ENCODE results near the gene CFAP77. TPM values are rescaled to one million over a fixed set of nuclear protein-coding genes. Genes with fewer than 3 reads are reported as not detected.

CFAP77 gene
- total RNA-seq, 2 experiments from 2014 or later = not detected

- no peaks in the 10 kb centered on the region for H3K36me3 Mint-ChIP-seq (ENCODE audit: low read depth)
- TF ChIP-seq, protein P1, sequence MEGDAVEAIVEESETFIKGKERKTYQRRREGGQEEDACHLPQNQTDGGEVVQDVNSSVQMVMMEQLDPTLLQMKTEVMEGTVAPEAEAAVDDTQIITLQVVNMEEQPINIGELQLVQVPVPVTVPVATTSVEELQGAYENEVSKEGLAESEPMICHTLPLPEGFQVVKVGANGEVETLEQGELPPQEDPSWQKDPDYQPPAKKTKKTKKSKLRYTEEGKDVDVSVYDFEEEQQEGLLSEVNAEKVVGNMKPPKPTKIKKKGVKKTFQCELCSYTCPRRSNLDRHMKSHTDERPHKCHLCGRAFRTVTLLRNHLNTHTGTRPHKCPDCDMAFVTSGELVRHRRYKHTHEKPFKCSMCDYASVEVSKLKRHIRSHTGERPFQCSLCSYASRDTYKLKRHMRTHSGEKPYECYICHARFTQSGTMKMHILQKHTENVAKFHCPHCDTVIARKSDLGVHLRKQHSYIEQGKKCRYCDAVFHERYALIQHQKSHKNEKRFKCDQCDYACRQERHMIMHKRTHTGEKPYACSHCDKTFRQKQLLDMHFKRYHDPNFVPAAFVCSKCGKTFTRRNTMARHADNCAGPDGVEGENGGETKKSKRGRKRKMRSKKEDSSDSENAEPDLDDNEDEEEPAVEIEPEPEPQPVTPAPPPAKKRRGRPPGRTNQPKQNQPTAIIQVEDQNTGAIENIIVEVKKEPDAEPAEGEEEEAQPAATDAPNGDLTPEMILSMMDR (IDR thresholded peaks at IDR 0.05) = no peak
- Histone ChIP-seq H3K27me3 (ENCODE audit: control insufficient read depth in 1 of 2, insufficient read depth in 2 of 2, low read length in 2 of 2) (peaks cover 0 to 5% of the 10 kb centered on the region in 2 experiments), H3K27ac (ENCODE audit: low read depth in 1 of 2, low read length in 2 of 2) (no peak overlapping the region), H3K4me1 (ENCODE audit: insufficient read depth, low read length) (no peaks in the 10 kb centered on the region), H3K36me3 (ENCODE audit: insufficient read depth, low read length) (no peaks in the 10 kb centered on the region), H3K9me3 (ENCODE audit: control insufficient read depth in 1 of 2, insufficient read depth in 1 of 2, low read length in 2 of 2) (no peaks in the 10 kb centered on the region), H3K4me3 (ENCODE audit: low read length) (no peak overlapping the region)
- peaks cover 19% of the 10 kb centered on the region for H3K27me3 Mint-ChIP-seq
- POLR2A ChIA-PET = no interaction called here
- no peaks in the 10 kb centered on the region for H3K4me1 Mint-ChIP-seq (ENCODE audit: low read depth)
- no peaks in the 10 kb centered on the region for H3K9me3 Mint-ChIP-seq
- no peak for ATAC-seq (ENCODE audit: poor library complexity)
- CTCF ChIA-PET = no interaction called here
- no peak for DNase-seq
- intact Hi-C loops (cut with DNase I, micrococcal nuclease) = no loop called here
- no peak overlapping the region for H3K27ac Mint-ChIP-seq
- no peak overlapping the region for H3K4me3 Mint-ChIP-seq
These were observed 90.2 kb downstream of the CFAP77 start for GRCh38 chr9:132500193-132500592.

- ATAC-seq (ENCODE audit: poor library complexity) (no peak), DNase-seq (no peak)
- no peak overlapping the region for H3K27ac Mint-ChIP-seq
- H3K36me3 Mint-ChIP-seq (ENCODE audit: low read depth) = no peaks in the 10 kb centered on the region
- H3K27ac ChIP-seq (ENCODE audit: low read depth in 1 of 2, low read length in 2 of 2) = no peak overlapping the region
- TF ChIP-seq, protein P1 (IDR thresholded peaks at IDR 0.05) = no peak
- ChIA-PET POLR2A (no interaction called here), CTCF (no interaction called here)
- H3K9me3 ChIP-seq (ENCODE audit: control insufficient read depth in 1 of 2, insufficient read depth in 1 of 2, low read length in 2 of 2) = no peaks in the 10 kb centered on the region
- H3K4me3 Mint-ChIP-seq = no peak overlapping the region
- no peaks in the 10 kb centered on the region for H3K36me3 ChIP-seq (ENCODE audit: insufficient read depth, low read length)
- H3K27me3 ChIP-seq (ENCODE audit: control insufficient read depth in 1 of 2, insufficient read depth in 2 of 2, low read length in 2 of 2) = peaks cover 0 to 5% of the 10 kb centered on the region in 2 experiments
- intact Hi-C loops (cut with DNase I, micrococcal nuclease) = no loop called here
- peaks cover 12% of the 10 kb centered on the region for H3K4me1 ChIP-seq (ENCODE audit: insufficient read depth, low read length)
- H3K27me3 Mint-ChIP-seq = peaks cover 9% of the 10 kb centered on the region
- no peak overlapping the region for H3K4me3 ChIP-seq (ENCODE audit: low read length)
- H3K4me1 Mint-ChIP-seq (ENCODE audit: low read depth) = peaks cover 11% of the 10 kb centered on the region
- H3K9me3 Mint-ChIP-seq = no peaks in the 10 kb centered on the region
These were observed 92.5 kb downstream of the CFAP77 start for GRCh38 chr9:132502480-132502879.

- H3K36me3 Mint-ChIP-seq (ENCODE audit: low read depth) = no peaks in the 10 kb centered on the region
- no peaks in the 10 kb centered on the region for H3K36me3 ChIP-seq (ENCODE audit: insufficient read depth, low read length)
These were observed 93.1 kb downstream of the CFAP77 start for GRCh38 chr9:132503116-132503515.

More at GRCh38 chr9:132503116-132503515, 93.1 kb downstream of the CFAP77 start:
- peaks cover 9% of the 10 kb centered on the region for H3K27me3 Mint-ChIP-seq
- H3K4me1 Mint-ChIP-seq (ENCODE audit: low read depth) = peaks cover 17% of the 10 kb centered on the region
- peaks cover 18% of the 10 kb centered on the region for H3K4me1 ChIP-seq (ENCODE audit: insufficient read depth, low read length)
- POLR2A ChIA-PET = no interaction called here
- no peak overlapping the region for H3K4me3 ChIP-seq (ENCODE audit: low read length)
- intact Hi-C loops (cut with DNase I, micrococcal nuclease) = no loop called here
- no peak for DNase-seq
- H3K9me3 Mint-ChIP-seq = no peaks in the 10 kb centered on the region
- peaks cover 0 to 5% of the 10 kb centered on the region in 2 experiments for H3K27me3 ChIP-seq (ENCODE audit: control insufficient read depth in 1 of 2, insufficient read depth in 2 of 2, low read length in 2 of 2)
- no peak overlapping the region for H3K27ac ChIP-seq (ENCODE audit: low read depth in 1 of 2, low read length in 2 of 2)
- TF ChIP-seq, protein P1 (IDR thresholded peaks at IDR 0.05) = no peak
- no peak for ATAC-seq (ENCODE audit: poor library complexity)
- H3K27ac Mint-ChIP-seq = no peak overlapping the region
- CTCF ChIA-PET = no interaction called here
- H3K4me3 Mint-ChIP-seq = no peak overlapping the region
- no peaks in the 10 kb centered on the region for H3K9me3 ChIP-seq (ENCODE audit: control insufficient read depth in 1 of 2, insufficient read depth in 1 of 2, low read length in 2 of 2)
